Activated T-cell treated with anti-CD3 and anti-CD28 coated beads, Interleukin-2, amount 50 U/mL, for 48 hours (primary cell): ENCODE data around the gene PDK1.

Source experiments
- DNase-seq, 2 experiments: peaks; one replicate each; pipeline ENCODE4 v3.0.0-alpha.2; 2020

The PDK1 gene

GRCh38 chr2:172600557-172601008 is 44.7 kb downstream of the PDK1 start:
- no peak for DNase-seq

- no peak for DNase-seq
These were observed 50.4 kb downstream of the PDK1 start for GRCh38 chr2:172606285-172606684.

- DNase-seq: no peak
These were observed 51.6 kb downstream of the PDK1 start for GRCh38 chr2:172607379-172607928.

GRCh38 chr2:172609488-172609887 is 53.6 kb downstream of the PDK1 start:
- no peak for DNase-seq

GRCh38 chr2:172612051-172612450 is 56.2 kb downstream of the PDK1 start:
- no peak for DNase-seq

- no peak for DNase-seq
These were observed 57.1 kb downstream of the PDK1 start for GRCh38 chr2:172613040-172613439.

DNA sequence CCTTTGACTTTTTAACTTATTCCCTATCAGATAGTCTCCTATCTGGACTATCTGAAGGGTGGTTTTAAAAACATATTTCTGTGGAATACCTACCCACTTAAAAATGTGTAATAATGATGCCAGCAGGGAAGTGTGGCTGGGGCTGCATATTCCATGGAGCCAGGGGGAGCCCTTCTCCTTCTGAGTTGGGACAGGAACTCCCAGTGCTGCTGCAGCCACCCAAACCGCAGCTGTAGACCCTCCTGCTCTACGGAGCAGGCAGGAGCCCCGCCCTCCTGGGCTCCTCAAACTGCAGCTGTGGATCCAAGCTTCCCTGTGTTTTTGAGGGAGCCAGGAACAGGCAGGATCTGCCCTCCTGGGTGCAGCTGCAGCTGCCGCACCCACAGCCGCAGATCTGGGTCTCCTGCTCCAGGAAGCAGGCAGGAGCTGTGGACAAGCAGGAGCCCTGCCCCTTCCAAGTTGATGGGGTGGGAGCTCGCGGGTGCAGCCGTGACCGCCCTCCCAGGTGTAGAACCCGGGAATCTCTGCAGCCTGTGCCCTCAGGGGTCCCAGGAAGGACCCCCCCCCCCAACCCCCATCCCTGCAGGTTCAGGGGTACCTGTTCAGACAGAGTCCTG is 57.8 kb downstream of the PDK1 start:
- DNase-seq: no peak

GRCh38 chr2:172614932-172615331 is 59.0 kb downstream of the PDK1 start:
- DNase-seq: no peak

- DNase-seq: no peak
These were observed 59.9 kb downstream of the PDK1 start for GRCh38 chr2:172615727-172616261.

GRCh38 chr2:172617115-172617514 is 61.2 kb downstream of the PDK1 start:
- no peak for DNase-seq

DNA sequence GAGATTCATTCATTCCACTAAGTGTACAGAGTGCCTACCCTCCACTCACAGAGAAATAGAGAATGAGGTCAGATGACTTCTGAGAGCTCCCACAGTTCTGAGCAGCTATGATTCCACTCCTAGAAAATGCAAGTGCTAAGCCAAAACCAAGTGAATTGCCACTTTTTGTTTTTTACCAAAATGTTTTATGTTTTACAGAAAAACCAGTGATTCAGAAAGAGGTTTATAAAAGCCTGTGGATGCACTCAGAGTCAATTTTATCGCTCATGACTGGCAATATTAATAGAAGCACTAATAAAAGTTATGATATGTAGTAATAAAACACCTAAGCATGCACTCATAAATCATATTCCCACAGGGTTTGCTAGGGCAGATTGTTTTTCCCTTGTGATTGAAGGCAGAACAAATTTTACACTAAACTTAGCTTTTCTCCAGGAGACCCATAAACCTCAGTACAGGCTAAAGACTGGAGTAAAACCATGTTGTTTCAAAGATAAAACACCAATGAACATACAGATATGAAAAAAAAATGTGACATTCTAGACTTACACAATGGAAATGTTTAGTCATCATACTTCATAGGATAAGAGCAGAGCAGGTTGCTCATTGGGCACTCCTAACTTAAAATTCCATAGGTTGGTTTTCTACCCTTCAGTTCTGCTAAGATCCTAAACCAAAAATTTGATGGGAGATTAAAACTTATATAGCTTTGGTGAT is 67.5 kb downstream of the PDK1 start:
- DNase-seq: no peak

- DNase-seq: no peak
These were observed 69.1 kb downstream of the PDK1 start for GRCh38 chr2:172624996-172625395.

- no peak for DNase-seq
These were observed 71.3 kb downstream of the PDK1 start for GRCh38 chr2:172627181-172627580.

GRCh38 chr2:172628085-172628484 is 72.2 kb downstream of the PDK1 start:
- DNase-seq: no peak

DNA sequence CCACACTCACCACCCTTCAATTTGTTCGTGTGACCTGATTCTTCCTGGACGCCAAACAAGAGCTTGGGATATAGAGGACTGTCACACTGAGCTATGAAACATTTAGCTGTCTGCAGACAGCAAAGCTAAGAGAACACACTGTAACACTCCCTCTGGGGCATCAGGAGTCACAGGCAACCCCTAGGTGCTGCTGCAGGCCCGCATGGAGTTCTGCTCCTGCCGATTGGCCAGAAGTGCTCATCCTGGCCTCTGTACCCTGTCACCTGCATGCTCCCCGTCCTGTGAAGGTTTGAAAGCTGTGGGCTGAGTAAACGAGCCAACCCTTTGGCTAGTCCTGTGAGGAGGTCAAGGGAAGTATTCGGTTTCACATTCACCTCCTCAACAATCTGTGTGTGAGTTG is 73.7 kb downstream of the PDK1 start:
- no peak for DNase-seq

GRCh38 chr2:172630181-172630580 is 74.3 kb downstream of the PDK1 start:
- DNase-seq: no peak

DNA sequence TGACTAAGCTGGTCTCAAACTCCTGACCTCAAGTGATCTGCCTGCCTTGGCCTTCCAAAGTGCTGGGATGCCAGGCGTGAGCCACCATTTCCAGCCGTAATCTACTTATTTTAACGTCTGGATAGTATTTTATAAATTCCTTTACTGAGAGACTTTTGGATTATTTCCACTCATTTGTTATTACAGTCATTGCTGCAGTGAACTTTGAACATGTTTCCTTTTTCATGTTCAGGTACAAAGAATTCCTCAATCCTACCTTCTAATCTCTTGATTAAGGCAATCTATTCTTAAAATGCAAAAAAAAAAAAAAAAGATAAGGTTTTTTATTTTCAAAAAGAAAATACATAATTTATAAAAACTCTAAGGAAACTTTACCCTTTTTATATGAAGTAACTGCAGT is 78.6 kb downstream of the PDK1 start:
- no peak for DNase-seq

GRCh38 chr2:172635548-172635947 is 79.7 kb downstream of the PDK1 start:
- no peak for DNase-seq

- DNase-seq: no peak
These were observed 83.4 kb downstream of the PDK1 start for GRCh38 chr2:172639256-172639655.

DNA sequence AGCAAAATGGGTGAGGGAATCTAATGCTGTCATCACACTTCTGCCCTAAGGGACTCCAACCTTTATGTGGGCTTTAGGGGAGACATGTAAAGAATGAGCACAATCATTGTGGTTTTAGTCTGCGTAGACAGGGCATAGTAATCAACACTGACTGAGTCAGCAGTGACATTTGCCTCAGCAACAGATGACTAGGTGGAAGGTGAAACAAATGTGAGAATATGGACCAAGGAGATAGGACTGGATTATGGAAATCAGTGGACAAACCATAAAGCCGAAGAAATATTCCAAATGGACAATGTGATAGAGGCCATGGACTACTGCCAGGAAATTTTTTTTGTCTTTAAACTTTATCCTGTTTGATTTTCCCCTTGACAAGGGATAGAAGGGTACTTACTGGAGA is 83.9 kb downstream of the PDK1 start:
- DNase-seq: no peak

- DNase-seq: no peak
These were observed 84.5 kb downstream of the PDK1 start for GRCh38 chr2:172640389-172640788.

DNA sequence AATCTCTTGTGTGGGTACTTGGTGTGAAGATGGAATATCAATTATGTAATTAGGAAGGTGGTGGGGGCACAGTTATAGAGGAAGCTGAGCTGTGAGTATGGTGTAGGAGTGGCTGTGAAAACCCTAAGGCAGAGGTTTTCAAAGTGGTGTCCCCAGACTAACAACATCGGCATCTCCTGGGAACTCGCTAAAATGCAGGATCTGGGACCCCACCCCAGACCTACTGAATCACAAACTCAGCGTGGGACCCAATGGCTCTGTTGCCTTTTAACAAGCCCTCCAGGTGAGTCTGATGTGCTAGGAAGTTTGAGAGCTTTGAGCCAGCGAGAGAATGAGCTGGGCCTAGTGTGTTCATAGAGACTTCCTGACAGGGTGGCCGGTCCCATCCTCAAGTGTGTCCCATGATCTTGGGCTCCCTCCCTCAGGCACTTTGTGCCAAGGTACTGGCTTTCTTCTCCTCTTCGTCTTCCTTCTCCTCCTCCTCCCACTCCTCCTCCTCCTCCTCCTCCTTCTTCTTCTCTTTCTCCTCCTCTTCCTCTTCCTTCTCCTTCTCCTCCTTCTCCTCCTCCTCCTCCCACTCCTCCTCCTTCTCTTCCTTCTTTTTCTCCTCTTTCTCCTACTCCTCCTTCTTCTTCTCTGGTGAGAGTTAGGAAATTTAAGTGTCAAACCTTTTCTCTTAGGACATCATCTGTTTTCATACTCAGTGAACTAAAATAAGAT is 86.6 kb downstream of the PDK1 start:
- no peak for DNase-seq

DNA sequence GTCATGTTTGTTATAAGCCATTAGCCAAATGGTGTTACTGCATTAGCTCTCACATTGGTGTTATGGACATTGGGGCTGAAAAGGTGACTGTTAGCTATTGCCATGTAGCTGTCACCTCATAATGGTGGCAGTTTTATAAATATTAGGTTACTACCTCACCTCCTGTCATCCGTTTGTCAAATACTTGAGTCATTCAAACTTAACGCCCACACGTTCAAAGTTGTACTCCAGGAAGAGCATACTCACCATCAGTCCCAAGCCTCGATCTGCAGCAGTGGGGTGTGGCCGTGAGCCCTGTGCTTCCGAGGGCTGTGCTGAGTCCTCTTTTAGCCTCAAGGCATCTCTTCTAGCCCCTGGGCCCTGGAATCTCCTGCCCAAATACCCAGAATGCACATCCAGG is 87.3 kb downstream of the PDK1 start:
- DNase-seq: peak in 1 of 2 experiments; percentile 39

GRCh38 chr2:172647439-172647838 is 91.5 kb downstream of the PDK1 start:
- DNase-seq: no peak
